ENCODE measurements around the gene FAF1.

Gene FAF1

GRCh38 chr1:50423670-50424000 lies 536.4 kb downstream of the FAF1 start:
- Histone ChIP-seq H3K4me1 (ENCODE audit: control insufficient read depth, insufficient read depth, low read length) (no peaks in the 10 kb centered on the region), H3K27ac (ENCODE audit: low read depth, low read length) (no peak overlapping the region), H3K27me3 (ENCODE audit: control insufficient read depth, insufficient read depth, low read length) (peaks cover 72% of the 10 kb centered on the region), H3K4me3 (ENCODE audit: low read length) (peak overlapping the region; percentile 40), H3K9ac (ENCODE audit: low read length) (no peak overlapping the region), H3K36me3 (ENCODE audit: control insufficient read depth, insufficient read depth, low read length) (no peaks in the 10 kb centered on the region)

GRCh38 chr1:50422946-50423669 lies 537.0 kb downstream of the FAF1 start, which contains the start of gene DMRTA2:
Gene DMRTA2 (minus strand): TSS chr1:50423443. CDS start chr1:50421536, 1,907 bp downstream.
- Histone ChIP-seq H3K36me3 (ENCODE audit: control insufficient read depth, insufficient read depth, low read length) (no peaks in the 10 kb centered on the region), H3K27ac (ENCODE audit: low read depth, low read length) (no peak within 1 kb of the TSS), H3K4me3 (ENCODE audit: low read length) (peak within 1 kb of the TSS; percentile 40), H3K4me1 (ENCODE audit: control insufficient read depth, insufficient read depth, low read length) (no peaks in the 10 kb centered on the region), H3K9ac (ENCODE audit: low read length) (no peak within 1 kb of the TSS), H3K27me3 (ENCODE audit: control insufficient read depth, insufficient read depth, low read length) (peaks cover 68% of the 10 kb centered on the region)

GRCh38 chr1:50422675-50422945 lies 537.5 kb downstream of the FAF1 start:
- H3K9ac ChIP-seq (ENCODE audit: low read length) = no peak overlapping the region
- no peak overlapping the region for H3K27ac ChIP-seq (ENCODE audit: low read depth, low read length)
- peaks cover 64% of the 10 kb centered on the region for H3K27me3 ChIP-seq (ENCODE audit: control insufficient read depth, insufficient read depth, low read length)
- peak overlapping the region; percentile 40 for H3K4me3 ChIP-seq (ENCODE audit: low read length)
- no peaks in the 10 kb centered on the region for H3K36me3 ChIP-seq (ENCODE audit: control insufficient read depth, insufficient read depth, low read length)
- no peaks in the 10 kb centered on the region for H3K4me1 ChIP-seq (ENCODE audit: control insufficient read depth, insufficient read depth, low read length)

GRCh38 chr1:50421768-50422674 lies 538.0 kb downstream of the FAF1 start:
- Histone ChIP-seq H3K9ac (ENCODE audit: low read length) (no peak overlapping the region), H3K36me3 (ENCODE audit: control insufficient read depth, insufficient read depth, low read length) (no peaks in the 10 kb centered on the region), H3K27ac (ENCODE audit: low read depth, low read length) (no peak overlapping the region), H3K27me3 (ENCODE audit: control insufficient read depth, insufficient read depth, low read length) (peaks cover 60% of the 10 kb centered on the region), H3K4me3 (ENCODE audit: low read length) (no peak overlapping the region), H3K4me1 (ENCODE audit: control insufficient read depth, insufficient read depth, low read length) (no peaks in the 10 kb centered on the region)

GRCh38 chr1:50421366-50421748 lies 538.7 kb downstream of the FAF1 start:
- Histone ChIP-seq H3K36me3 (ENCODE audit: control insufficient read depth, insufficient read depth, low read length) (no peaks in the 10 kb centered on the region), H3K9ac (ENCODE audit: low read length) (no peak overlapping the region), H3K4me3 (ENCODE audit: low read length) (no peak overlapping the region), H3K4me1 (ENCODE audit: control insufficient read depth, insufficient read depth, low read length) (no peaks in the 10 kb centered on the region), H3K27me3 (ENCODE audit: control insufficient read depth, insufficient read depth, low read length) (peaks cover 65% of the 10 kb centered on the region), H3K27ac (ENCODE audit: low read depth, low read length) (no peak overlapping the region)

GRCh38 chr1:50420689-50421365 lies 539.2 kb downstream of the FAF1 start:
- no peak overlapping the region for H3K4me3 ChIP-seq (ENCODE audit: low read length)

GRCh38 chr1:50419907-50420677 lies 540.0 kb downstream of the FAF1 start:
- Histone ChIP-seq H3K27ac (ENCODE audit: low read depth, low read length) (no peak overlapping the region), H3K4me3 (ENCODE audit: low read length) (no peak overlapping the region), H3K4me1 (ENCODE audit: control insufficient read depth, insufficient read depth, low read length) (no peaks in the 10 kb centered on the region), H3K36me3 (ENCODE audit: control insufficient read depth, insufficient read depth, low read length) (no peaks in the 10 kb centered on the region), H3K27me3 (ENCODE audit: control insufficient read depth, insufficient read depth, low read length) (peaks cover 64% of the 10 kb centered on the region), H3K9ac (ENCODE audit: low read length) (no peak overlapping the region)

More at GRCh38 chr1:50420689-50421365, 539.2 kb downstream of the FAF1 start:
- no peaks in the 10 kb centered on the region for H3K36me3 ChIP-seq (ENCODE audit: control insufficient read depth, insufficient read depth, low read length)
- H3K9ac ChIP-seq (ENCODE audit: low read length) = no peak overlapping the region
- H3K27me3 ChIP-seq (ENCODE audit: control insufficient read depth, insufficient read depth, low read length) = peaks cover 64% of the 10 kb centered on the region
- no peaks in the 10 kb centered on the region for H3K4me1 ChIP-seq (ENCODE audit: control insufficient read depth, insufficient read depth, low read length)
- H3K27ac ChIP-seq (ENCODE audit: low read depth, low read length) = no peak overlapping the region

- Histone ChIP-seq H3K4me3 (ENCODE audit: low read length) (peak overlapping the region; percentile 18), H3K9ac (ENCODE audit: low read length) (no peak overlapping the region), H3K4me1 (ENCODE audit: control insufficient read depth, insufficient read depth, low read length) (no peaks in the 10 kb centered on the region), H3K27ac (ENCODE audit: low read depth, low read length) (no peak overlapping the region), H3K27me3 (ENCODE audit: control insufficient read depth, insufficient read depth, low read length) (peaks cover 60% of the 10 kb centered on the region), H3K36me3 (ENCODE audit: control insufficient read depth, insufficient read depth, low read length) (no peaks in the 10 kb centered on the region)
Measured at GRCh38 chr1:50419192-50419906, 540.7 kb downstream of the FAF1 start.

- peak overlapping the region; percentile 50 for H3K4me3 ChIP-seq (ENCODE audit: low read length)
- peaks cover 56% of the 10 kb centered on the region for H3K27me3 ChIP-seq (ENCODE audit: control insufficient read depth, insufficient read depth, low read length)
- H3K36me3 ChIP-seq (ENCODE audit: control insufficient read depth, insufficient read depth, low read length) = no peaks in the 10 kb centered on the region
- H3K4me1 ChIP-seq (ENCODE audit: control insufficient read depth, insufficient read depth, low read length) = no peaks in the 10 kb centered on the region
- no peak overlapping the region for H3K9ac ChIP-seq (ENCODE audit: low read length)
- H3K27ac ChIP-seq (ENCODE audit: low read depth, low read length) = no peak overlapping the region
Measured at GRCh38 chr1:50418600-50419109, 541.4 kb downstream of the FAF1 start.

GRCh38 chr1:50417946-50418599 lies 542.0 kb downstream of the FAF1 start:
- H3K4me3 ChIP-seq (ENCODE audit: low read length) = no peak overlapping the region
- H3K36me3 ChIP-seq (ENCODE audit: control insufficient read depth, insufficient read depth, low read length) = no peaks in the 10 kb centered on the region
- no peak overlapping the region for H3K9ac ChIP-seq (ENCODE audit: low read length)
- H3K27ac ChIP-seq (ENCODE audit: low read depth, low read length) = no peak overlapping the region
- H3K4me1 ChIP-seq (ENCODE audit: control insufficient read depth, insufficient read depth, low read length) = no peaks in the 10 kb centered on the region
- H3K27me3 ChIP-seq (ENCODE audit: control insufficient read depth, insufficient read depth, low read length) = peaks cover 50% of the 10 kb centered on the region

- peaks cover 44% of the 10 kb centered on the region for H3K27me3 ChIP-seq (ENCODE audit: control insufficient read depth, insufficient read depth, low read length)
- H3K4me3 ChIP-seq (ENCODE audit: low read length) = no peak overlapping the region
- no peak overlapping the region for H3K9ac ChIP-seq (ENCODE audit: low read length)
- H3K27ac ChIP-seq (ENCODE audit: low read depth, low read length) = no peak overlapping the region
- no peaks in the 10 kb centered on the region for H3K4me1 ChIP-seq (ENCODE audit: control insufficient read depth, insufficient read depth, low read length)
- H3K36me3 ChIP-seq (ENCODE audit: control insufficient read depth, insufficient read depth, low read length) = no peaks in the 10 kb centered on the region
Measured at GRCh38 chr1:50417507-50417906, 542.6 kb downstream of the FAF1 start.
